Endothelial cell of umbilical vein (primary cell): ENCODE data around the gene ATP8A2. TPM values are rescaled to one million over a fixed set of nuclear protein-coding genes. Genes with fewer than 3 reads are reported as not detected.

Source experiments
- BruUV-seq: library from RNA; stranded (reverse); fragments of 400-500 nt; replicated peaks from 2 replicates; lab custom pipeline; 2021; lab: Mats Ljungman, UMichigan
- CTCF ChIA-PET: fragments of 300-600, 350-600 bp; sonication (Branson Sonifier 250); formaldehyde crosslinking; loops from one replicate; lab custom pipeline; 2021; ENCODE audit warnings: antibody characterized with exemption, inconsistent platforms; lab: Charles Lee
- POLR2A ChIA-PET: fragments of 300-600, 350-600 bp; sonication (Branson Sonifier 250); formaldehyde crosslinking; loops from one replicate; lab custom pipeline; 2021; ENCODE audit warnings: antibody characterized with exemption, inconsistent platforms; lab: Charles Lee
- DNase-seq: peaks from one replicate; pipeline ENCODE4 v3.0.0-alpha.2; 2011; ENCODE audit warnings: low read depth, low spot score
- FAIRE-seq: peaks from 2 replicates; lab custom pipeline; 2011; peaks lifted over from hg19 to GRCh38; lab: Jason Lieb, UNC
- H2AFZ ChIP-seq: 2 replicates; pipeline ENCODE4 v1.6.0; 2012; ENCODE audit warnings: low read depth, low read length, control low read depth, inconsistent platforms
- H3K27ac ChIP-seq: 2 replicates; pipeline ENCODE4 v1.5.1; 2011; ENCODE audit warnings: low read depth, mild to moderate bottlenecking, control low read depth, low read length, moderate library complexity; ENCODE audit not compliant: insufficient read depth
- H3K27me3 ChIP-seq, 2 experiments: 2 replicates each; pipeline versions ENCODE4 v1.6.0 to v1.6.1; 2011; ENCODE audit warnings: low read length in 2 of 2, mixed read lengths in 1 of 2; ENCODE audit not compliant: control insufficient read depth in 2 of 2, insufficient read depth in 2 of 2
- H3K36me3 ChIP-seq, 2 experiments: 2 replicates in 1 of 2; 3 replicates in 1 of 2; pipeline ENCODE4 v1.5.1; 2011; ENCODE audit warnings: low read length in 2 of 2, mild to moderate bottlenecking in 1 of 2, moderate library complexity in 1 of 2; ENCODE audit not compliant: control insufficient read depth in 2 of 2, insufficient read depth in 2 of 2; ENCODE audit errors: extremely low read depth in 1 of 2
- H3K4me1 ChIP-seq: 3 replicates; pipeline ENCODE4 v1.5.1; 2011; ENCODE audit warnings: mild to moderate bottlenecking, low read length; ENCODE audit not compliant: control insufficient read depth, insufficient read depth; ENCODE audit errors: extremely low read depth
- H3K4me2 ChIP-seq: 2 replicates; pipeline ENCODE4 v1.6.1; 2011; ENCODE audit warnings: low read length, control low read depth, mixed read lengths; ENCODE audit not compliant: insufficient read depth
- H3K4me3 ChIP-seq, 3 experiments: fragments of 200-600 bp in 1 of 3; sonication (generic), shearing (Covaris generic) in 1 of 3; replicated peaks in 1 of 3; 2 replicates each; pipeline ENCODE4 v1.5.1; 2011 to 2016; ENCODE audit warnings: control low read depth in 3 of 3, low read length in 3 of 3, mild to moderate bottlenecking in 2 of 3, inconsistent platforms in 1 of 3, low read depth in 1 of 3, moderate library complexity in 1 of 3; ENCODE audit not compliant: insufficient read depth in 1 of 3
- H3K79me2 ChIP-seq: 2 replicates; pipeline ENCODE4 v1.6.0; 2012; ENCODE audit warnings: low read length, inconsistent platforms; ENCODE audit not compliant: control insufficient read depth, insufficient read depth
- H3K9ac ChIP-seq: replicated peaks from 2 replicates; pipeline ENCODE3; 2011; ENCODE audit warnings: low read length, control low read depth; ENCODE audit not compliant: insufficient read depth; ENCODE audit errors: extremely low read depth
- H3K9me1 ChIP-seq: replicated peaks from 3 replicates; pipeline ENCODE4 v1.6.0; 2011; ENCODE audit warnings: mild to moderate bottlenecking, low read length; ENCODE audit not compliant: control insufficient read depth, insufficient read depth; ENCODE audit errors: extremely low read depth
- H3K9me3 ChIP-seq: replicated peaks from 2 replicates; pipeline ENCODE4 v1.5.1; 2012; ENCODE audit warnings: low read length, inconsistent platforms; ENCODE audit not compliant: control insufficient read depth, insufficient read depth
- H4K20me1 ChIP-seq: replicated peaks from 2 replicates; pipeline ENCODE3; 2011; ENCODE audit warnings: mild to moderate bottlenecking, low read length; ENCODE audit not compliant: control insufficient read depth, insufficient read depth; ENCODE audit errors: extremely low read depth
- GATA2 ChIP-seq: IDR thresholded peaks from 2 replicates; pipeline ENCODE4 v1.7.0; 2011; ENCODE audit warnings: low read depth, mild to moderate bottlenecking, moderate library complexity, mixed read lengths, low read length; ENCODE audit not compliant: insufficient read length, insufficient read depth
- JUN ChIP-seq: IDR thresholded peaks from 2 replicates; pipeline ENCODE4 v1.6.1; 2011; ENCODE audit warnings: borderline replicate concordance, low read depth; ENCODE audit not compliant: insufficient read length, insufficient read depth
- MYC ChIP-seq: IDR thresholded peaks from one replicate; pipeline ENCODE4 v1.6.1; 2011; ENCODE audit warnings: mild to moderate bottlenecking, low read depth, low read length
- POLR2A ChIP-seq: IDR thresholded peaks from 2 replicates; pipeline ENCODE4 v1.6.1; 2012; ENCODE audit warnings: low read depth, mild to moderate bottlenecking, control low read depth, low read length
- POLR2AphosphoS5 ChIP-seq: IDR thresholded peaks from 2 replicates; pipeline ENCODE4 v1.6.1; 2012; ENCODE audit warnings: low read depth, mild to moderate bottlenecking, control low read depth, low read length, moderate library complexity; ENCODE audit not compliant: insufficient read depth
- dilution Hi-C: fragments of 300-500 bp; cut with MboI; formaldehyde crosslinking; loops from one replicate; pipeline ENCODE4 v1.15.0; 2019; ENCODE audit warnings: low sequenced_read_pairs; ENCODE audit not compliant: extremely low pct_ligation_motif_present
- intact Hi-C: fragments of 100-400 bp; cut with micrococcal nuclease; formaldehyde crosslinking; loops from one replicate; pipeline ENCODE4 v1.10.0; 2022
- polyA plus RNA-seq, 4 experiments: library from polyadenylated mRNA; depleted of rRNA in 3 of 4; stranded (reverse) in 3 of 4; unstranded in 1 of 4; fragments of >200 nt; gene quantifications; 2 replicates each; pipeline versions ENCODE4 v1.2.1 to v1.2.3, GENCODE V29; 2011 to 2012; ENCODE audit warnings: missing spikeins in 1 of 4
- total RNA-seq: library from RNA; stranded (reverse); gene quantifications from 2 replicates; pipeline ENCODE4 v1.2.3, GENCODE V29; 2021
- TF ChIP-seq, protein P1 (sequence below): IDR thresholded peaks from 2 replicates; pipeline ENCODE4 v1.6.1; 2011; ENCODE audit not compliant: insufficient read depth, insufficient read length
- TF ChIP-seq, protein P2 (sequence below), 2 donors: IDR thresholded peaks; 1 replicate in 1 of 2; 2 replicates in 1 of 2; pipeline ENCODE4 v1.5.1; 2011; ENCODE audit warnings: low read length in 2 of 2, mild to moderate bottlenecking in 2 of 2, moderate library complexity in 2 of 2, control low read depth in 1 of 2, inconsistent platforms in 1 of 2, low read depth in 1 of 2; ENCODE audit not compliant: insufficient read depth in 1 of 2; ENCODE audit errors: extremely low read depth in 1 of 2

ATP8A2 gene
- total and polyA plus RNA-seq, 2 donors (not counting 3 experiments of a cell fraction or from before 2014, with no cell fraction given) = 0.11 to 0.49 TPM

DNA sequence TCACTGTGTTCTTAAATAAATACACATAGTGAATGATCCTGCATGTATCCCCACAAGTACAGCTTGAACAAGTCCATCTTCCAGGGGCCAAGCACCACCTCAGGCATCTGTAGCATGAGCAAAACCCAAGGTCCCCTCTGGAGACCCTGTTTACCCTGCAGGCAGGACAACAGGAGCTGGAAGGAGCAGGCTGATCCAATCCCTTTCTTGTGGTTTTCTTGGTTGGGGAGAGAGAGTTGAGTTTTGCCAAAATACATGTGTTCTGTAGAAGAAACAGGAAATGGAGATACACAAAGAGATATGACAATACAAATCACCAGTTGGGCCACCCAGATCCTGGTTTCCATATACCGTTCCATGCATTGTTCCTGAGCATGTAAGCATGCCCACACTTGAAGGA lies 587.2 kb downstream of the ATP8A2 start:
- Histone ChIP-seq H3K4me3 (no peak overlapping the region), H3K4me2 (no peak overlapping the region), H2AFZ (no peak overlapping the region), H3K9me3 (no peaks in the 10 kb centered on the region), H3K36me3 (no peaks in the 10 kb centered on the region), H3K27ac (no peak overlapping the region), H4K20me1 (no peaks in the 10 kb centered on the region), H3K9me1 (no peaks in the 10 kb centered on the region), H3K4me1 (peaks cover 6% of the 10 kb centered on the region), H3K79me2 (no peaks in the 10 kb centered on the region), H3K9ac (no peak overlapping the region), H3K27me3 (peaks cover 0 to 5% of the 10 kb centered on the region in 2 experiments)
- CTCF ChIA-PET = interaction anchor here (1.1 kb wide), 1 partner anchor 11 kb away, joined by 4 read pairs; no protein-coding TSS in a partner anchor
- FAIRE-seq (no peak), DNase-seq (no peak)
- BruUV-seq = no TSS peak
- POLR2A ChIA-PET = no interaction called here
- dilution Hi-C loops (no loop called here), intact Hi-C loops (no loop called here)
- TF ChIP-seq JUN = no peak
- TF ChIP-seq, protein P1, sequence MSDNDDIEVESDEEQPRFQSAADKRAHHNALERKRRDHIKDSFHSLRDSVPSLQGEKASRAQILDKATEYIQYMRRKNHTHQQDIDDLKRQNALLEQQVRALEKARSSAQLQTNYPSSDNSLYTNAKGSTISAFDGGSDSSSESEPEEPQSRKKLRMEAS = no peak
- TF ChIP-seq POLR2AphosphoS5 = no peak
- no peak for TF ChIP-seq GATA2
- TF ChIP-seq, protein P2, sequence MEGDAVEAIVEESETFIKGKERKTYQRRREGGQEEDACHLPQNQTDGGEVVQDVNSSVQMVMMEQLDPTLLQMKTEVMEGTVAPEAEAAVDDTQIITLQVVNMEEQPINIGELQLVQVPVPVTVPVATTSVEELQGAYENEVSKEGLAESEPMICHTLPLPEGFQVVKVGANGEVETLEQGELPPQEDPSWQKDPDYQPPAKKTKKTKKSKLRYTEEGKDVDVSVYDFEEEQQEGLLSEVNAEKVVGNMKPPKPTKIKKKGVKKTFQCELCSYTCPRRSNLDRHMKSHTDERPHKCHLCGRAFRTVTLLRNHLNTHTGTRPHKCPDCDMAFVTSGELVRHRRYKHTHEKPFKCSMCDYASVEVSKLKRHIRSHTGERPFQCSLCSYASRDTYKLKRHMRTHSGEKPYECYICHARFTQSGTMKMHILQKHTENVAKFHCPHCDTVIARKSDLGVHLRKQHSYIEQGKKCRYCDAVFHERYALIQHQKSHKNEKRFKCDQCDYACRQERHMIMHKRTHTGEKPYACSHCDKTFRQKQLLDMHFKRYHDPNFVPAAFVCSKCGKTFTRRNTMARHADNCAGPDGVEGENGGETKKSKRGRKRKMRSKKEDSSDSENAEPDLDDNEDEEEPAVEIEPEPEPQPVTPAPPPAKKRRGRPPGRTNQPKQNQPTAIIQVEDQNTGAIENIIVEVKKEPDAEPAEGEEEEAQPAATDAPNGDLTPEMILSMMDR (IDR thresholded peaks at IDR 0.05; ENCODE audit: extremely low read depth in 1 of 2, insufficient read depth in 1 of 2, low read depth in 1 of 2, low read length in 2 of 2) = no peak
- TF ChIP-seq POLR2A = no peak
- no peak for TF ChIP-seq MYC
